Activated CD8-positive, alpha-beta memory T cell treated with anti-CD3 and anti-CD28 coated beads, Interleukin-2, amount 50 U/mL, for 24 hours (primary cell): ENCODE data around the gene ZC3H8.
"Not testable (repeated sequence)": the region's sequence is repeated elsewhere in the genome, so short reads cannot be mapped to it uniquely, and the experiment has no call there.

ENCODE experiments used
- DNase-seq: peaks from one replicate; pipeline ENCODE4 v3.0.0-alpha.2; 2020; ENCODE audit errors: extremely low read depth

The ZC3H8 gene

DNA sequence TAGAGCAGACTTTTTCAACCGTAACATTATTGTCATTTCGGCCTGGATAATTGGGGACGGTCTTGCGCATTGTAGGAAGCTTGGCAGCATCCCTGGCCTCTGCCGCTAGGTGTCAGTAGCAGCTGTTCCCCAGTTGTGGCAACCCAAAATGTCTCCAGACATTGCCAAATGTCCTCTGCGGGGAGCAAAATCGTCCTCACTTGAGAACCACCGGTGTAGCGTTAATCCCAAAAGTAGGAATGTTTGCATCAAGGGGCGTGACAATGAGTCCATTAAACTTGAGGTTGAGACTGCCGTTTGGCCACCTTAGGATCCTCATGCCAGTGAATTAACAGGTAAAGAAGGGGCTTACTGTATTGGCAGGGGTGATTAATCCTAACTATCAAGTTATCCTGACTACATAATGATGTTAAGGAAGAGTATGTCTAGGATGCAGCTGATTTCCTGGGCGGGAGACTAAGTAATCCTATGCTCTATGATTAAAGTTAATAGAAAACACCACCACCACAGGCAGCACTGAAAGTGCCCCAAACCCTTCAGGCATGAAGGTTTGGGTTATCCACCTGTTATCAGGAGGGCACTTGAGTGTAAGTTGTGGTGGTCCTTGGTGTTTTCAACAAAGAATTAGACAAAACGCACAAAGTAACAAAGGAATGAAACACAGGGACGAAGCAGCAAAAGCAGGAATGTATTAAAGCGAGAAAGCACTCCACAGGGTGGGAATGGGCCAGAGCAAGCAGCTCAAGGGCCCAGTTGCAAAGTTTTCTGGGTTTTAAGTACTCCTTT lies 4.9 kb upstream of the ZC3H8 start:
- DNase-seq = peak; percentile 65

DNA sequence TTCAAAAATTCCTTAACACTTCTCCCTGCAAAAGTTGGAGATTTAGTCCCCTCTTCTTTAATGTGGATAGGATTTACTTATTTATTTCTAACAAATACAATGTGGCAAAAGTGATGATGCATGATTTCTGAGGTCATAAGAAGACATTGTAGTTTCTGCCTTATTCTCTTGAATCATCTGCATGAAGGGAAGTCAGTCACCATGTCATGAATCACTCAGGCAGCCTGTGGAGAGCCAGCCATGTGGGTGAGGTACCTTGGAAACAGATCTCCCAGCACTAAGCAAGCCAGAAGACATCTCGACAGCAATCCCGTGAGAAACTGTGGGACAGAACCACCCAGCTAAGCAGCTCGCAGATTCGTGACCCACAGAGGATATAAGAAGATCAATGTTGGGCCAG lies 2.7 kb upstream of the ZC3H8 start:
- DNase-seq = no peak

DNA sequence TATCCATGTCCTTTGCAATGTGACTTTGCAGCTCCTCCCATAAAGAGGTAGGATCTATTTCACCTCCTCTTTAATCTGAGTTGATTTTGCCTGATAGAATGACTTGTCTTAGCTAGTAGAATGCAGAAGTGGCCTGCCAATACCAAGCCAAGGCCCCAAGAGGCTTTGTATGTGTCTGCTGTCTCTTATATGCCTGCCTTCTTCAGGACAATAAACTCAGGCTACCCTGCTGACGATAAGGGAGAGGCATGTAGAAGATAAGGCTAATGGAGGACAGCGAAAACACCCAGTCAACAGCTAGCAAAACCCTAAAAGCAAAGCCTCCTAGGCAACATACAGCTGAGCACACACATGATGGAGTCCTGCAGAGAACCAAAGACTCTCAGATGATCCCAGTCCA lies 1.8 kb upstream of the ZC3H8 start:
- no peak for DNase-seq

DNA sequence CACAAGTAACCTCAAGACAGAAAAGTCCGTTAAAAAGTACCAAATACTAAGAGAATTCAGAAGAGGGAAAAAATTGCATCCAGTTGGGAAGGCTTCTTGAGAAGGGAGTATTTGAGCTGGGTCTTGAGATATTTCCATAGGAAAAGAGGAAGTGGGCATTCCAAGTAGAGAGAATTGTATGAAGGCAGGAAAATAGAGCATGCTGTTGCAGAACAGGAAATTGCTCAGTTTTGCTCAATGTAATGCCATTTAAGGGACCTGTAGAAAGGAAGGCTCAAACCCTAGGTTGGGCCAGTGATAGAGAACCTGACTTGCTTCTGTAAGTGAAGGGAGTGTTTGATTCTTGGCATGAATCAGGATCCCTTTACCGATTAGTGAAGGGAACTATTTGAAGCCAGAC lies 1.0 kb upstream of the ZC3H8 start:
- DNase-seq = no peak

DNA sequence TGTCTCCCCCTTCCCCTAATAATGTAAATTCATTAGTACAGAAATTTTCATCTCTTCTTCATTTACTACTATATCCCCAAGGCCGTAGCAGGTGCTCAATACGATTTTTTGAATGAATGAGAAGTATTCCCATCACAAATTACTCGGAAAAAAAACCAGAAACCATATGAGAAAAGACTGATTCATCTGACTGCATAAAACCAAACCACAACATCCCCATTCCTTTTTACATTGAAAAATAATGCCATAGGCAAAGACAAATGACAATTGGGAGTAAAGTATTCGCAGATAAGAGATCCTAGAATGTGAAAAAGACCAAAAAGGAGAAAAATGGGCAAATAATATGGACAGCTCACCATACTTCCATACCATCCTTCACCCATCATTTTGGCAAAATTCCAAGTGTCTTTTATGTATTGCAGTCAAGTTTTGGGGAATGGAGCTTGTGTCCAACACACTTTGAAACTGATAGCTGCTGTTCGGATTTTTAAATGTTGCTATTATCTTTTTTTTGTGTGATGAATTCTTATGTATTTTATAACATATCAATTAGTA lies 1.5 kb downstream of the ZC3H8 start:
- no peak for DNase-seq

DNA sequence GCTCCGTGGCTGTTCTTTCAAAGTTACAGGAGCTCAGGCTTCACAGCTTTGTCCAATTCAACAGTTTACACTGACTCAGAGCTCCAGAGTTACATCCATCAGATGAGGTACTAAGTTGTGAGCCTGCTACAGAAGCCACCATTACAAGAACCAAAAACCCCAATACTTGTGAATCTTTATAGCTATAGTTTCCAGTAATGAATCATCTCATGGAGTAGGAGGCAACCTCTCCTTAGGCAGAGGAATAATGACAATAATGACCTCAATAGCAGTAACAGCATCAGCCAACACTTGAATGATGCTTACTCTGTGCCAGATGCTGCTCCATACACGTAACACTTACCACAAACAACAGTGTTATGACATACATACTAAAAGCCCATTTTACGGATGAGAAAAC lies 3.6 kb downstream of the ZC3H8 start:
- no peak for DNase-seq

DNA sequence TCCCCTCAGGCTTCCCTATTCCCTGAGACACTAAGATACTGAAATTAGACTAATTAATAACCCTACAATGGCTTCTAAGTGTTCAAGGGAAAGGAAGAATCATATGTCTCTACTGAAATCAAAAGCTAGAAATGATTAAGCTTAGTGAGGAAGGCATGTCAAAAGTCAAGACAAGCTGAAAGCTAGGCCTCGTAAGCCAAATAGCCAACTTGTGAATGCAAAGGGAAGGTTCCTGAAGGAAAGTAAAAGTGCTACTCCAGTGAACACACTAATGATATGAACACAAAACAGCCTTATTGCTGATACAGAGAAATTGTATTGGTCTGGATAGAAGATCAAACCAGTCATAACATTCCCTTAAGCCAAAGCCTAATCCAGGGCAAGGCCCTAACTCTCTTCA lies 10.0 kb downstream of the ZC3H8 start:
- DNase-seq = no peak

DNA sequence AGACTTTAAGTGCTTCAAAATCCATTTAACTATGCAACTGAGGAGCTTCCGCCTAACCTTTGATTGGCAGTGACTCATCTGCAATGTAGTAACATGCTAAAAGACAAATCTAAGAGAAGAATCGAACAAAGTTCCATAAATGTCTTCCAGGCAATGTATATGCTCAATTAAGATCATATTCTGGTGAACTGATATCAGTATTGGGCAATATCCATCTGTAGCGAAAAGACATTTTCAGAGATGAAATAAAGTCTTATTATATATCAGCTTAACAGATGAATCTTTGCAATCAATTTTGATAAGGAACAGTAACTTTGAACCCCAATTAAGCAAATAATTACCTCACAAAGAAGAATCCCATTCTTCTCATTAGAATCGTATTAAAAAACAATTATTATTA lies 11.6 kb downstream of the ZC3H8 start:
- DNase-seq = no peak

DNA sequence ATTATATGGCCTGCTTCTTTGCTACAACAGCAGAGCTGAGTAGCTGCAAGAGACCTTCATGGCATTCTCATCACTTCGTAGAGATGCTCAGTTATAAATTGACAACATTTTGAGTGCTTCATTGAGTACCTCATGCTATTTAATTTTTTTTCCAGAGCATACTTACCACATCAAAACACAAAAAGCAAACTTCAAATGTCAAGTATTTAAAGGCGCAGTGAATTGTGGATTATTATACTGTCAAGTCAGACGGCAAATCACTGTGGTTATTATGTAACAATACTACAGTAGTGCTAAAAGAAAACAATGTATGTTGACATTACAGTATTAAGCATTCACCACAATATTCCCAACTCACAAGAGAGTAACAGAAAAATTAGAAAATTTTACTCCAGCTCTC lies 12.5 kb downstream of the ZC3H8 start:
- no peak for DNase-seq

DNA sequence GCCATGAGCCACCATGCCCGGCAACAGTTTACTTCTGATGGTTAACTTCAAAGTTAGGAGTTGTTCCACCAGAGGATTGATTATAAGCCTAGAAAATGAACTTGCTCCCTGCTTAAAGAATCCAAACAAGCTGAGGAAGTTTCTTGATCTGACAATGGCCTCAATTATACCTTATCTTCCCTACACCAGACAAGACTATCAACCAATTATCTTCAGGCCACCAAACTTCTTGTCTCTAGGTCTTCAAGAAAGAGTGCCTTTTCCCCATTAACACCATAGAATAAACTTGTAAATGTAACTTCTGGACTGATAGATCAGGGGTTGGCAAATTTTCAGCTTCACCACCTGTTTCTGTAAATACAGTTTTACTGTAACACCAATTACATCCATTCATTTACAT lies 15.0 kb downstream of the ZC3H8 start:
- DNase-seq = no peak

DNA sequence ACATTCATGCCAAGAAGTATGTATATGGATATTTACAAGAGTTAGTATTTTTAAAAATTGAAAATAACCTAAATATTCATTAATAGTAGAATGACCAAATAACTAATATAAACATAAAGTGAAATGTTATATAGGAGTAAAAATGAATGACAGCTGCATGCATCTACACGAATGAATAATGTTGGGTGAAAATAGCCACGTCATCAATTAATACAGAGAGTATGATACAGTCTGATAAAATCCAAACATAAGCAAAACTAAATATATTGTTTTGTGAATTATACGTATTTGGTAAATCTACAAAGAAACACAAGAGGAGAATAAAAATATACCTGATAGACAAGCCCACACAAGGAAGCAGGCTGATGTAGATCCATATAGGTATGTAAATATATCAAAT lies 24.5 kb downstream of the ZC3H8 start:
- DNase-seq = no peak

DNA sequence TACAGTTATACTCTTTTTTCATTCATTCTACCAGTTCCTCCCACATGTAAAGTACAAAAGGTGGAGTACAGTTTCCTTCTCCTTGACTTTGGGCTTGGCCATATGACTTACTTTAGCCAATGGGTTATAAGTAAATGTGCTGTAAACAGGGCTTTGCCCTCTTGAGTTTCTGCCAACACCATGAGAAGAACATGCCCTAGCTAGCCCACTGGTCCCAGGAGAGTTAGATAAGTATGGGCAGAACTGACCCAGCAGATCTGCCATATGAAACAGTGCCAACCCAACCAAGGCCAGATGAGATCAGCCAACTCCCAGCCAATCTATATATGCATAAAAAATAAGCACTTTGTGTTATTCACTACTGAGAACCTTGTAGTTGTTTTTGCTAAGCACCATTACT lies 25.5 kb downstream of the ZC3H8 start:
- DNase-seq = no peak

DNA sequence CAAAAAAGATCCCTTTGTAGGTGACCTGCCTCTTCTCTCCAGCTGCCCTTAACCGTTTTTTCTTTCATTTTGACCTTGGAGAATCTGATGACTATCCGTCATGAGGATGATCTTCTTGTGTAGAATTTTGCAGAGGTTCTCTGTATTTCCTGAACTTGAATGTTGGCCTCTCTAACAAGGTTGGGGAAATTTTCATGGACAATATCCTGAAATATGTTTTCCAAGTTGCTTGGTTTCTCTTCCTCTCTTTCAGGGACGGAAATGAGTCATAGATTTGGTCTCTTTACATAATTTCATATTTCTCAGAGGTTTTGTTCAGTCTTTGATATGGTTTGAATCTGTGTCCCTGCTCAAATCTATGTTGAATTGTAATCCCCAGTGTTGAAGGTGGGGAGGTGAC lies 34.0 kb downstream of the ZC3H8 start:
- DNase-seq = no peak

DNA sequence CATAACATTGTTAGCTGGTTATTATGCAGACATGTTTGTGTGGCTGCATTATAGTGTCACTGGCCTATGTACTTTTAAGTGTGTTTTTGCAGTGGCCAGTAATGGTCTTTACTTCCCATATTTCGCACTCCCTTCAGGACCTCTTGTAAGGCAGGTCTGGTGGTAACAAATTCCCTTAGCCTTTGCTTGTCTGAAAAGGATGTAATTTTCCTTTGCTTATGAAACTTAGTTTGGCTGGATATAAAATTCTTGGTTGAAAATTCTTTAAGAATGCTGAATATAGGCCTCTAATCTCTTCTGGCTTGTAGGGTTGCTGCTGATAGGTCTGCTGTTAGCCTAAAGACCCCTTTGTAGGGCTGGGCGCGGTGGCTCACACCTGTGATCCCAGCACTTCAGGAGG lies 34.7 kb downstream of the ZC3H8 start:
- DNase-seq = no peak

DNA sequence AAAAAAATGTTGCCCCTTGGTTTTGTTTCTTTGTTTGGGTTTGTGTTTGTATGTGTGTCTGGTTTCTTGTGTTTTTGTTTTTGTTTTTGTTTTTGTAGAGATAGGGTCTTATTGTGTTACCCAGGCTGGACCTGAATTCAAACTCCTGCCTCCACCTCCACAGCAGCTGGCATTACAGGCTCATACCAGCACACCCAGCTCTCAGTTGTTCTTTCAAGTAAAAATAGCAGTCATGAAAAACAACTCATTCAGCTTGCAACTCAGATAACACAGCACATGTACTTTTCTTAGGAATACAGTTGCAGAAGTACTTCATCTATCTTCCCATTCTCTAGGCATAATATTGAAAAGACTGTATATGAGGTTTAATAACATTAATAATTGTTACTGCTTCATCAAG lies 37.0 kb downstream of the ZC3H8 start:
- DNase-seq = no peak

DNA sequence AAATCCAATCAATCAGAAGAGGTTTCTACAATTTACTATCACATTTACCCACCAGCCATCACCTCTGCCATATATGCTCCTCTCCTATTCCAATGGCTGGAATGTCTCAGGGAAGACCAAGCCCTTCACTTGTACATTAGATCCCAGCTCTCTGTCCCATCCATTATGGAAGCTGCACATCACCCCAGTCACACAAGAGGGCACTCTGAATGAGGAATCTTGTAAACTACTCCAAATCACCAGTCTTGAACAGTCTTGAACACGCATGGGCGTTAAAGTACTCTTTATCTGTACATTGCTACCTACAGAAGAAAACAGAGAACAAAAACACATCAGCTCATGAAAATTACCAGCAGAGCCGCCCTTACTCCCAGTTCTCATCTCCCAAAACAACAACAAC lies 38.7 kb downstream of the ZC3H8 start:
- DNase-seq = no peak

DNA sequence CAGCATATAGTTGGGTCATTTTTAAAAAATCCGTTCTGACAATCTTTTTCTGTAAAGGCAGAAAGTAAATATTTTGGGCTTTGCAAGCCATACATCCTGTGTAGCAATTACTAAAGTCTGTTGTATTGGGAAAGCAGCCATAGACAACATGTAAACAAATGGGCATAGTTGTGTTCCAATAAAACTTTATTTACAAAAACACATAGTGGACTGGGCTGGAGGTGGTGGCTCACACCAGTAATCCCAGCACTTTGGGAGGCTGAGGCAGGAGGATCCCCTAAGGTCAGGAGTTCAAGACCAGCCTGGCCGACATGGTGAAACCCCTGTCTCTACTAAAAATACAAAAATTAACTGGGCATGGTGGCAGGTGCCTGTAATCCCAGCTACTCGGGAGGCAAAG lies 46.9 kb downstream of the ZC3H8 start:
- not testable (repeated sequence) for DNase-seq

DNA sequence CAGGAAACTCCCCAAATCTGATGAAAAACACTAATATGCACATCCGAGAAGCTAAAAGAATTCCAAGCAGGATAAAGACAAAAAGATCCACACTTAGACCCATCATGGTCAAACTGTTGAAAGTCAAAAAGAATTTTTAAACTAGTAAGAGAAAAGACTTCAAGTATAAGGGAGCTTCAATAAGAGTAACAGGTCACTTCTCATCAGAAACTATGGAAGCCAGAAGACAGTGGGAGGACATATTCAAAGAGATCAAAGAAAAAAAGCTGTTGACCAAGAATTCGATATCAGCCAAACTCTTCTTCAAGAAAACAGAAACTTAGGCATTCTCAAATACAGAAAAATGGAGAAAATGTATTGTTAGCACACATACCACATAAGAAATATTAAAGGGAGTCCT lies 50.4 kb downstream of the ZC3H8 start:
- DNase-seq = no peak

DNA sequence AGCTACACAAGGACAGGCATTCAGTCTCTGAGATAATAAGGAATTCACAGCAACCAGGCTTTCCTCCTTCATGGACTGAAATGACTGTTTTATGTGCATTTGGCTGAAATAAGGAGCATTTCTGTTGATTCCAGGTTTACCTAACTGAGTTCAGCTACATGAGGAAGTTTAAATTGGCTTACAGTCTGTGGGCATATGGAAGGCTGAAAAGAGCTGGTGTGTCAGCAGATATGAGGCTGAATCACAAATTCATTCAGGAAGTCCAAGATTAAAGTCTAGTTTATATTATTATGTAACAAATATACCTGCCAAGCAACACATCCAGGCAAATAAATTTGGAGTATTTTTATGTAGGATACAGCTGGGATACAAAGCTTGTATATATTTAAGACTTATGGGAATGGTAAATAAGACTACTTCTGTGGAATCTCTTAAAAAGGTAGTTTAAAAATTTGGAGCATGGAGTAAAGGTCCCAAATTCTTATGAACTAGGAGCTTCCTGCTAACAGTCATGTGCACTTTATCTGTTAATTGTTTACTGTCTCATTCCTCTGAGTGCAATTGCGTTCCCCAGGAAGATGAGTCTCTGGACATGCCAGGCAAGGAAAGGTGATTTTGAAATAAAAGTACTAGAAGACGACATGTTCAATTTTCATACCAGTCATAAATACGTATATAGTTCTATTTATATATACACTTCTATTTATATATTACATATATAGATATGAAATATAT lies 53.0 kb downstream of the ZC3H8 start:
- no peak for DNase-seq

DNA sequence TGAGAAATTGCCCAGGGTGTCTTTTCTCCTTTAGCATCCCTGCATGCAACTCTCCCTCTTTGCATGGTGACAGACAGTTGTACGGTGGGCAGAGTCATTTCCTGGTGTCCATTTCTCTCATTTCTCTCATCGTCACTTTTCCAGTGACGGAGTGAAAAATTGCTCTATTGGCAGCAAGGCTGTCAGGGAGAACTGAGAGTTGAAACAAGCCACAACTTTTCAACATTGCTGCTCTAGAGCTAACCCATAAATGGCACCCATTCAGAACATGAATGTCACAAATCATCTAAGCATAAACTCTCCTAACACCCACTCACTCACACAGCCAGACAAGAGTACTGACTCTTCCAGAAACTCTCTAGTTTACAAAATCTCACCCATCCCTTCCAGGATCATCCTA lies 55.7 kb downstream of the ZC3H8 start:
- DNase-seq = no peak

DNA sequence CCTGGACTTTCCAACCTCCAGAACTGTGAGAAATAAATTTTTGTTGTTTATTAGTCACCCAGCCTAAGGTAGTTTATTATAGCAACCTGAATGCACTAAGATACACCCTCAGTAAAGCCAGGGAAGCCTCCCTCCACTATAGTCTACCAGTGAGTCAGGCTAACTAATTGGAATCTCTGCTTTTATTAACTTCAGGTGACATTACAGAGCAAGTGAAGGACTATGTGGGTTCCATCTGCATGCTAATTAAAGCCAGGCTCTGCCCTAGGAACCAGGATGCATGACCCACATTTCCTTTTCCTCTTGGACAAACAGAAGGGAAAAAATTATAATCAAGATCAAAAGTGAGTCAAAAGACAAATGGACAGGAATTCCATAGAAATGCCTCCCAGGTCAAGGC lies 56.1 kb downstream of the ZC3H8 start:
- DNase-seq = no peak

DNA sequence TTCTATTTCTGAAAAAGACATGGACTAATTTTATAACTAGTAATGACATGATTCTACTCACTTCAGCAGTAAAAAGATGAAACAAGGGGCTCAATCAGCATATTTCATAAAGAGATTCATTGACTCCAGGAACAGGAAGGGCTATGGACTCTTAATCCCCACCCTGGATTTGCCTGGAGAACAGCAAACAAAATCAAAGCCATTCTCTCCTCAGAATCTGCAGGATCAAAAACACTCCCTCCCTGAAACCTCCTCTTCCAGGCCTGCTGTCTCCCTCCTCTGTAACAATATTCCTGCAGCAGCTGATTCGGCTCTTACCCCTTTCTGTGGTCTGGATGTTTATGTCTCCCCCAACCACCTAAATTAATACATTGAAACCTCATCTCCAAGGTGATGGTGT lies 57.0 kb downstream of the ZC3H8 start:
- no peak for DNase-seq

DNA sequence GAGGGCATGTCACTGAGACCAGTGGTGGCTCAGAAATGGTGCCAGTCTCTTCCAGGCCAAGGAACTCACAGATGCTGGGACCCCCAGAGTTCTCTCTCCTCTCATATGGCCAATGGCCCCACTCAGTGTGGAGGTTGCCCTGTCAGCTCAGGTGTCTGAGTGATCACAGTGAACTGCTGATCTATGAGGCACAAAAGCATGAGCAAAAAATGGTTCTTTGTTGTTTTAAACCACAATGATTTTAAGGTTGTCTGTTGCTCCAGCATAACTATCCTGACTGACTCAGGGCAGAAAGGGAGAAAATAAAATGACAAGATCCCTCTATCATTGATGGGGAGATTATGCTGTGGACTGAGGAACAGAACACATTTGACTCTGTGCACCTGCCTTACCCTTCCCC lies 58.9 kb downstream of the ZC3H8 start:
- DNase-seq = no peak
